ENCODE measurements around the gene PTCHD1. TPM values are rescaled to one million over a fixed set of nuclear protein-coding genes. Genes with fewer than 3 reads are reported as not detected.
A peak's percentile ranks its signal among the peaks of the same experiment; 100 is the strongest.

PTCHD1 gene
- total RNA-seq (1 to 10 TPM in 1 of 2 donors, under 1 TPM in 1; 0.94 to 1.6 TPM), polyA plus RNA-seq (ENCODE audit: insufficient read depth, low read depth, low replicate concordance) (0.28 TPM)
- long read RNA-seq, donor 1, result 0 reads
- long read RNA-seq, donor 2, result 0 reads

- no peak for DNase-seq
- Histone ChIP-seq H3K4me1 (no peaks in the 10 kb centered on the region), H3K4me3 (peak within 1 kb of the TSS; percentile 9 to 48), H3K36me3 (ENCODE audit: low read depth, missing control alignments) (no peaks in the 10 kb centered on the region), H3K27me3 (no peaks in the 10 kb centered on the region), H3K27ac (no peak within 1 kb of the TSS), H3K9me3 (no peaks in the 10 kb centered on the region)
- WGBS, 2 donors, result 3 to 13% methylated on average over 12 to 14 of the region's 64 CpGs
- no peak for TF ChIP-seq CTCF (IDR thresholded peaks at IDR 0.05)
- no peak for TF ChIP-seq POLR2A (IDR thresholded peaks at IDR 0.05)
- intact Hi-C loops (cut with DNase I; ENCODE audit: low total_unique reads), result no loop called here
These were observed at the start of gene PTCHD1 for GRCh38 chrX:23334848-23335599. Gene PTCHD1, plus strand, starts transcription at chrX:23334849. Its CDS starts 27 bp downstream, at chrX:23334876.

GRCh38 chrX:23286731-23287130 is 47.9 kb upstream of the PTCHD1 start:
- H3K27ac ChIP-seq, result no peak overlapping the region
- DNase-seq, result no peak
- H3K27me3 ChIP-seq, result no peaks in the 10 kb centered on the region
- WGBS, 2 donors, result 91 to 92% methylated on average over 5 of the region's 5 CpGs
- H3K9me3 ChIP-seq, result no peaks in the 10 kb centered on the region
- intact Hi-C loops (cut with DNase I; ENCODE audit: low total_unique reads), result no loop called here
- TF ChIP-seq POLR2A (IDR thresholded peaks at IDR 0.05) (no peak), CTCF (IDR thresholded peaks at IDR 0.05) (no peak)
- no peaks in the 10 kb centered on the region for H3K4me1 ChIP-seq
- H3K4me3 ChIP-seq, result no peak overlapping the region
- no peaks in the 10 kb centered on the region for H3K36me3 ChIP-seq (ENCODE audit: low read depth, missing control alignments)

GRCh38 chrX:23287191-23287725 is 47.4 kb upstream of the PTCHD1 start:
- no peaks in the 10 kb centered on the region for H3K27me3 ChIP-seq
- no peak overlapping the region for H3K27ac ChIP-seq
- TF ChIP-seq POLR2A (IDR thresholded peaks at IDR 0.05) (no peak), CTCF (IDR thresholded peaks at IDR 0.05) (no peak)
- 72 to 86% methylated on average over 5 of the region's 5 CpGs for WGBS, 2 donors
- no peaks in the 10 kb centered on the region for H3K36me3 ChIP-seq (ENCODE audit: low read depth, missing control alignments)
- H3K9me3 ChIP-seq, result no peaks in the 10 kb centered on the region
- H3K4me3 ChIP-seq, result no peak overlapping the region
- DNase-seq, result no peak
- no peaks in the 10 kb centered on the region for H3K4me1 ChIP-seq
- intact Hi-C loops (cut with DNase I; ENCODE audit: low total_unique reads), result no loop called here

GRCh38 chrX:23292354-23292987 is 42.2 kb upstream of the PTCHD1 start:
- WGBS, 2 donors, result 61 to 62% methylated on average over 7 to 8 of the region's 8 CpGs
- H3K27me3 ChIP-seq, result no peaks in the 10 kb centered on the region
- no peak for DNase-seq
- intact Hi-C loops (cut with DNase I; ENCODE audit: low total_unique reads), result no loop called here
- no peaks in the 10 kb centered on the region for H3K36me3 ChIP-seq (ENCODE audit: low read depth, missing control alignments)
- no peak overlapping the region for H3K4me3 ChIP-seq
- no peaks in the 10 kb centered on the region for H3K9me3 ChIP-seq
- no peak overlapping the region for H3K27ac ChIP-seq
- TF ChIP-seq CTCF (IDR thresholded peaks at IDR 0.05) (no peak), POLR2A (IDR thresholded peaks at IDR 0.05) (no peak)
- H3K4me1 ChIP-seq, result no peaks in the 10 kb centered on the region

Data from testis (tissue), 5 donors.